Activated B cell treated with CpG ODN at 0.5 μM for 24 hours (primary cell): ENCODE measurements around the gene LRIG2. TPM values are rescaled to one million over a fixed set of nuclear protein-coding genes. Genes with fewer than 3 reads are reported as not detected.
"Not testable (repeated sequence)": the region's sequence is repeated elsewhere in the genome, so short reads cannot be mapped to it uniquely, and the experiment has no call there.

Source experiments
- ATAC-seq: fragments of 200-7000 bp; cut with Tn5 transposase; one replicate; pipeline ENCODE4 v1.10.0; 2021; ENCODE audit warnings: low read depth, mild to moderate bottlenecking, moderate library complexity
- CTCF ChIA-PET: fragments of 350-600 bp; sonication (Branson Sonifier 250); formaldehyde crosslinking; loops from one replicate; lab custom pipeline; 2021; ENCODE audit warnings: antibody characterized with exemption; lab: Charles Lee
- POLR2A ChIA-PET: fragments of 350-600 bp; sonication (Branson Sonifier 250); formaldehyde crosslinking; loops from one replicate; lab custom pipeline; 2021; ENCODE audit warnings: antibody characterized with exemption; lab: Charles Lee
- DNase-seq: peaks from one replicate; pipeline ENCODE4 v3.0.0; 2022
- H3K27ac Mint-ChIP-seq: one replicate; pipeline ENCODE4 v1.8.0; 2020; ENCODE audit warnings: mixed read lengths
- H3K27me3 Mint-ChIP-seq: one replicate; pipeline ENCODE4 v1.8.0; 2021; ENCODE audit warnings: mixed read lengths
- H3K36me3 Mint-ChIP-seq: one replicate; pipeline ENCODE4 v1.8.0; 2021; ENCODE audit warnings: low read depth, mixed read lengths
- H3K4me1 Mint-ChIP-seq: one replicate; pipeline ENCODE4 v1.8.0; 2021; ENCODE audit warnings: mixed read lengths
- H3K4me3 Mint-ChIP-seq: one replicate; pipeline ENCODE4 v1.8.0; 2020; ENCODE audit warnings: mild to moderate bottlenecking, mixed read lengths
- H3K9me3 Mint-ChIP-seq: one replicate; pipeline ENCODE4 v1.8.0; 2020; ENCODE audit warnings: mixed read lengths
- intact Hi-C: fragments of 100-400 bp; cut with micrococcal nuclease; formaldehyde crosslinking; loops from one replicate; pipeline ENCODE4 v1.15.1; 2024
- total RNA-seq: library from RNA; stranded (reverse); gene quantifications from 2 replicates; pipeline ENCODE4 v1.2.3, GENCODE V29; 2022
- TF ChIP-seq, protein P1 (sequence below): fragments of 200-600 bp; IDR thresholded peaks from one replicate; pipeline ENCODE4 v1.8.0; 2022; ENCODE audit warnings: antibody characterized with exemption, mild to moderate bottlenecking

Gene LRIG2, protein sequence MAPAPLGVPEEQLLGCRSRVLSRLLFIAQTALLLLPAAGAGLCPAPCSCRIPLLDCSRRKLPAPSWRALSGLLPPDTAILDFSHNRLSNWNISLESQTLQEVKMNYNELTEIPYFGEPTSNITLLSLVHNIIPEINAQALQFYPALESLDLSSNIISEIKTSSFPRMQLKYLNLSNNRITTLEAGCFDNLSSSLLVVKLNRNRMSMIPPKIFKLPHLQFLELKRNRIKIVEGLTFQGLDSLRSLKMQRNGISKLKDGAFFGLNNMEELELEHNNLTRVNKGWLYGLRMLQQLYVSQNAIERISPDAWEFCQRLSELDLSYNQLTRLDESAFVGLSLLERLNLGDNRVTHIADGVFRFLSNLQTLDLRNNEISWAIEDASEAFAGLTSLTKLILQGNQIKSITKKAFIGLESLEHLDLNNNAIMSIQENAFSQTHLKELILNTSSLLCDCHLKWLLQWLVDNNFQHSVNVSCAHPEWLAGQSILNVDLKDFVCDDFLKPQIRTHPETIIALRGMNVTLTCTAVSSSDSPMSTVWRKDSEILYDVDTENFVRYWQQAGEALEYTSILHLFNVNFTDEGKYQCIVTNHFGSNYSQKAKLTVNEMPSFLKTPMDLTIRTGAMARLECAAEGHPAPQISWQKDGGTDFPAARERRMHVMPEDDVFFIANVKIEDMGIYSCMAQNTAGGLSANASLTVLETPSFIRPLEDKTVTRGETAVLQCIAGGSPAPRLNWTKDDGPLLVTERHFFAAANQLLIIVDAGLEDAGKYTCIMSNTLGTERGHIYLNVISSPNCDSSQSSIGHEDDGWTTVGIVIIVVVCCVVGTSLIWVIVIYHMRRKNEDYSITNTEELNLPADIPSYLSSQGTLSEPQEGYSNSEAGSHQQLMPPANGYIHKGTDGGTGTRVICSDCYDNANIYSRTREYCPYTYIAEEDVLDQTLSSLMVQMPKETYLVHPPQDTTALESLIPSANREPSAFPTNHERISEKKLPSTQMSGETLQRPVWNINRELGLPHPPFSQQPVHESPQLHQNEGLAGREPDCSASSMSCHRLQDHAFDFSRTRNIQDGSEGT
- 23.8 and 30.7 TPM in 2 replicates for total RNA-seq

DNA sequence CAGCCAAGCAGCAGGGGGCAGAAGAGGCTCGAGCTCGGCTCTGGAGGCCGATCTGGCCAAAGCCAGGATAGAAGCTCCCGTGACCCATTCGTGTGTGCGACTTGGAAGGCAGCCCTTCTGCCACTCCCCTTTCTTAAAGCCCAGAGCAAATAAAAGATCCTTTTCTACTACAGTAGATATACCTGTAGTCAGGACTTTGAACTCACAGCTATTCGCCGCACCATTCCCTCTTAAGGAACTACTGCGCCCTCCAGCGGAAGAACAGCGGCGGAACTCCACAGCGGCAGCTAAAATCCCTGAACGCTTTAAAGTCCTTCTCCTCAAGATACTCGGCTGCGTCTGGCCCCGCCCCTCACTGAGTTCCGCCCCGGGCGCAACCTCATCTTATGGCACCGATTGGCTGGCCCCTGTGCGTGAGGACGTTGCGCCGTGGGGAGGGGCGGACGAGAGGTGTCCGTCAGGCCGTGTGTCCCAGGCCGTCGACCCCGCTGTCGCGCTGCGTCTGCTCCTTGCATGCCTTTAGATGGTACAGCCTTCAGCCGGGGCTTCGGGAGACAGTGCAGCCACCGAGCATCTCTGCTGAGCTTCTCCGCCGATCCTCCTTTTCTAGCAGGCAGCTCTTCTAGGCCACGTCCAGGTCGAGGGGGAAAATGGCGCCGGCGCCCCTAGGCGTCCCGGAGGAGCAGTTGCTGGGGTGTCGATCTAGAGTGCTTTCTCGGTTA is at the start of gene LRIG2:
TSS of gene LRIG2 (plus strand) at position 442 of the 722 bp plus-strand sequence. CDS start at position 651, 209 bp downstream.
- peak within 1 kb of the TSS; percentile 95 for H3K27ac Mint-ChIP-seq
- DNase-seq (peak; percentile 96), ATAC-seq (peak; percentile 96)
- H3K4me1 Mint-ChIP-seq = peaks cover 31% of the 10 kb centered on the region
- peak within 1 kb of the TSS; percentile 95 for H3K4me3 Mint-ChIP-seq
- H3K27me3 Mint-ChIP-seq = no peaks in the 10 kb centered on the region
- TF ChIP-seq, protein P1, sequence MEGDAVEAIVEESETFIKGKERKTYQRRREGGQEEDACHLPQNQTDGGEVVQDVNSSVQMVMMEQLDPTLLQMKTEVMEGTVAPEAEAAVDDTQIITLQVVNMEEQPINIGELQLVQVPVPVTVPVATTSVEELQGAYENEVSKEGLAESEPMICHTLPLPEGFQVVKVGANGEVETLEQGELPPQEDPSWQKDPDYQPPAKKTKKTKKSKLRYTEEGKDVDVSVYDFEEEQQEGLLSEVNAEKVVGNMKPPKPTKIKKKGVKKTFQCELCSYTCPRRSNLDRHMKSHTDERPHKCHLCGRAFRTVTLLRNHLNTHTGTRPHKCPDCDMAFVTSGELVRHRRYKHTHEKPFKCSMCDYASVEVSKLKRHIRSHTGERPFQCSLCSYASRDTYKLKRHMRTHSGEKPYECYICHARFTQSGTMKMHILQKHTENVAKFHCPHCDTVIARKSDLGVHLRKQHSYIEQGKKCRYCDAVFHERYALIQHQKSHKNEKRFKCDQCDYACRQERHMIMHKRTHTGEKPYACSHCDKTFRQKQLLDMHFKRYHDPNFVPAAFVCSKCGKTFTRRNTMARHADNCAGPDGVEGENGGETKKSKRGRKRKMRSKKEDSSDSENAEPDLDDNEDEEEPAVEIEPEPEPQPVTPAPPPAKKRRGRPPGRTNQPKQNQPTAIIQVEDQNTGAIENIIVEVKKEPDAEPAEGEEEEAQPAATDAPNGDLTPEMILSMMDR = peak; percentile 49
- no peaks in the 10 kb centered on the region for H3K9me3 Mint-ChIP-seq
- intact Hi-C loops = loop anchor here (2.0 to 10.0 kb wide), 16 partner anchors 39 to 1682 kb away; partner anchors contain the start of genes BCAS2, CAPZA1, CSDE1 and HIPK1
- ChIA-PET POLR2A (interaction anchor here (0.6 to 2.4 kb wide), 17 partner anchors 14 to 1439 kb away, joined by 3 to 29 read pairs (median 5); partner anchors contain the start of genes HIPK1, PHTF1, PPM1J and RSBN1), CTCF (interaction anchor here (0.6 to 3.4 kb wide), 42 partner anchors 11 to 1213 kb away, joined by 3 to 36 read pairs (median 4); partner anchors contain the start of genes MOV10, PHTF1, PPM1J and SLC16A1)
- peaks cover 16% of the 10 kb centered on the region for H3K36me3 Mint-ChIP-seq

DNA sequence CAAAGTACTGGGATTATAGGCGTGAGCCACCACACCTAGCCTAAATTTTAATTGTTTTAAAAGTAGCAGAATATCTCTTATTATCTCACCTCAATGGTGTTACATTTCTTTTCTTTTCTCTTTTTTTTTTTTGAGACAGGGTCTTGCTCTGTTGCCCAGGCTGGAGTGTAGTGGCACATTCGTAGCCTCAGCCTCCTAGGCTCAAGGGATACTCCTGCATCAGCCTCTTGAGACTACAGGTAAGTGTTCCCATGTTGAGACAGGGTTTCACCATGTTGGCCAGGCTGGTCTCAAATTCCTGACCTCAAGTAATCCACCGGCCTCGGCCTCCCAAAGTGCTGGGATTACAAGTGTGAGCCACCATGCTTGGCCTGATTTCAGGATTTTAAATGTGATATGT is 49.7 kb upstream of the LRIG2 start:
- intact Hi-C loops, H3K4me1 Mint-ChIP-seq, H3K9me3 Mint-ChIP-seq, ATAC-seq, DNase-seq, H3K36me3 Mint-ChIP-seq, H3K27me3 Mint-ChIP-seq, POLR2A ChIA-PET, H3K27ac Mint-ChIP-seq, H3K4me3 Mint-ChIP-seq, CTCF ChIA-PET: not testable (repeated sequence)

DNA sequence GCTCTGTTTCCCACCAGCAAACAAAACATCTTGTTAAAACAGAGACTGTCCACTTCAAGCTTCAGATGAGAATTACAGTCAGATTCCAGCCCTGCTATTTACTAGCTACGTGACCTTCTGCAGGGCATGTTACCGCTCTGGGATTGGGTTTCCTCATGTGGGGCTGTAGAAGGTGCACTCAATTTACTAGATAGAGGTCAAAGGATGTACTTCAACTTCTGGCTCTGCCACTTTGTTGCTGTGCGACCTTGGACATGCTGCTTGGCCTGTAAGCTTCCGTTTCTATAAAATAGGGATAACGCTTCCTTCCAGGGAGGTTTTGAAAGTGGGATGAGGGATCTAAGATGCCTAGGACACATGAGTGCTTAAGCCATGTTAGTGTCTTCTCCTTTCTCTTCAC is 46.0 kb upstream of the LRIG2 start:
- H3K9me3 Mint-ChIP-seq = no peaks in the 10 kb centered on the region
- ChIA-PET CTCF (no interaction called here), POLR2A (no interaction called here)
- intact Hi-C loops = no loop called here
- H3K4me3 Mint-ChIP-seq = no peak overlapping the region
- H3K27me3 Mint-ChIP-seq = no peaks in the 10 kb centered on the region
- H3K36me3 Mint-ChIP-seq = no peaks in the 10 kb centered on the region
- DNase-seq (no peak), ATAC-seq (no peak)
- no peak overlapping the region for H3K27ac Mint-ChIP-seq
- no peaks in the 10 kb centered on the region for H3K4me1 Mint-ChIP-seq
- TF ChIP-seq, protein P1 = no peak

DNA sequence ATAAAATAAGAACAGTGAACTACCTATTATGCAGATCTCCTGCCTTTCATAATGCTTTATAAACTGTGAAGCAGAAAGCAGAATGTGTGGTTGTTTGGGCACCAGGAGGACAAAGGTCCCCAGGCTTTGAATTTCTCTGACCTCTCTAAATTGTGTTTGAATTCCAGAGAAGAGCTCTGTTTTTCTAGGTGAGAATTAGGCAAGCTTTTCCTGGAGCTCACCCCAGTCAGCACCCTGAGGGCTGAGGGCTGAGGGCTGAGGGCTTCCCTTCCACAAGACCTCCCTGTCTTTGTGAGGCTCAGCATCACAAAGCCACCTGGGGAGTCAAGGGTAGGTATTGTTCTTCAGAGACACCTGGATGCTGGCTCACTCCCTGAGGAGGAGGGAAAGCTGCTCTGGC is 45.5 kb upstream of the LRIG2 start:
- Mint-ChIP-seq H3K9me3 (no peaks in the 10 kb centered on the region), H3K4me3 (no peak overlapping the region), H3K4me1 (no peaks in the 10 kb centered on the region), H3K36me3 (no peaks in the 10 kb centered on the region), H3K27ac (no peak overlapping the region), H3K27me3 (no peaks in the 10 kb centered on the region)
- POLR2A ChIA-PET = interaction anchor here (0.7 kb wide), 1 partner anchor 701 kb away, joined by 5 read pairs; no protein-coding TSS in a partner anchor
- no peak for ATAC-seq
- intact Hi-C loops = no loop called here
- CTCF ChIA-PET = no interaction called here
- no peak for DNase-seq
- TF ChIP-seq, protein P1 = no peak

DNA sequence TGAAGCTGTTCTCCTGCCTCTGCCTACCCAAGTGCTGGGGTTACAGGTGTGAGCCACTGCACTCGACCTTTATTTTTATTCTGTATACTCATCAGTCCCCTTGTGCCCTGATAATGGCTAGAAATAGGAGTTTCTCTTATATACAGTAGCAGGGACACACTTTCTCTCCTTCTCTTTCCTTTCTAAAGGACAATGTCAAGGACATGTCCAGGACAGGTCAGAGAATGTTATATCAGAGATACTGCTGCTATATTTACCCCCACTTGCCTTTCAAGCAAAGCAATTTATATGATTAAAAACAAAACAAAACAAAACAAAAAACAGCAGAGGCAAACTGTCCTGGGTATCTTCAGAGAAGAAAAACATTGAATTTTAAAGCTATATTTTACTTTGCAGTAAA is 43.2 kb upstream of the LRIG2 start:
- CTCF ChIA-PET = no interaction called here
- H3K9me3 Mint-ChIP-seq = no peaks in the 10 kb centered on the region
- H3K27ac Mint-ChIP-seq = no peak overlapping the region

More for the DNA sequence above, 43.2 kb upstream of the LRIG2 start:
- TF ChIP-seq, protein P1 = no peak
- intact Hi-C loops = no loop called here
- H3K4me3 Mint-ChIP-seq = no peak overlapping the region
- H3K36me3 Mint-ChIP-seq = no peaks in the 10 kb centered on the region
- no peaks in the 10 kb centered on the region for H3K4me1 Mint-ChIP-seq
- ATAC-seq (no peak), DNase-seq (no peak)
- POLR2A ChIA-PET = no interaction called here
- H3K27me3 Mint-ChIP-seq = no peaks in the 10 kb centered on the region
